Measurements from ENCODE around the gene SSRP1. TPM values are rescaled to one million over a fixed set of nuclear protein-coding genes. Genes with fewer than 3 reads are reported as not detected.

The SSRP1 gene
- total and polyA plus RNA-seq, 2 of the 4 experiments (the other 2 are of a cell fraction): 106 to 146 TPM

GRCh38 chr11:57357310-57357709 is 21.6 kb upstream of the SSRP1 start:
- ATAC-seq (ENCODE audit: low read depth): no peak
- no peak overlapping the region for H2BK5ac ChIP-seq (ENCODE audit: low read depth, low read length, poor library complexity, severe bottlenecking)
- no peak overlapping the region for H2AFZ ChIP-seq (replicated peaks; ENCODE audit: low read length, poor library complexity)
- no peaks in the 10 kb centered on the region for H3K4me1 ChIP-seq (ENCODE audit: control insufficient read depth, insufficient read depth, low read length)
- no peak overlapping the region for H3K56ac ChIP-seq (ENCODE audit: extremely low read depth, insufficient read depth, low read length)
- no peak overlapping the region for H2BK15ac ChIP-seq (ENCODE audit: low read depth, low read length)
- no peak overlapping the region for H3K23ac ChIP-seq (ENCODE audit: low read depth, low read length)
- H4K91ac ChIP-seq (ENCODE audit: insufficient read depth, low read depth, low read length): no peak overlapping the region
- TF ChIP-seq FOS (IDR thresholded peaks at IDR 0.05; ENCODE audit: low read depth, low read length) (no peak), ELK1 (IDR thresholded peaks at IDR 0.05; ENCODE audit: borderline replicate concordance, low read depth, low read length) (no peak), CHD1 (IDR thresholded peaks at IDR 0.05; ENCODE audit: low read depth, low read length) (no peak), MXI1 (IDR thresholded peaks at IDR 0.05; ENCODE audit: borderline replicate concordance, low read depth, low read length) (no peak), RAD21 (IDR thresholded peaks at IDR 0.05; ENCODE audit: low read length) (no peak), CTCF (conservative IDR thresholded peaks at IDR 0.05; ENCODE audit: low read depth, low read length) (no peak), NFE2L2 (IDR thresholded peaks at IDR 0.05; ENCODE audit: low read depth, low read length) (no peak), RFX5 (IDR thresholded peaks at IDR 0.05; ENCODE audit: low read depth, low read length) (no peak), POLR2A (IDR thresholded peaks at IDR 0.05; ENCODE audit: low read depth, low read length) (no peak), BHLHE40 (IDR thresholded peaks at IDR 0.05; ENCODE audit: low read depth, low read length) (no peak), MAZ (IDR thresholded peaks at IDR 0.05; ENCODE audit: borderline replicate concordance, low read depth, low read length) (no peak), SMC3 (IDR thresholded peaks at IDR 0.05; ENCODE audit: low read depth, low read length) (no peak), RCOR1 (IDR thresholded peaks at IDR 0.05; ENCODE audit: insufficient replicate concordance, low read length) (no peak)
- no peak for DNase-seq
- no peak overlapping the region for H2AK9ac ChIP-seq (replicated peaks; ENCODE audit: low read depth, low read length, poor library complexity)
- BruUV-seq (replicated peaks): no TSS peak
- no peak overlapping the region for H3K27ac ChIP-seq (ENCODE audit: insufficient read depth, low read length)
- no peak overlapping the region for H2BK120ac ChIP-seq (ENCODE audit: low read depth, low read length)
- no CpG with 5 or more reads among the region's 3 CpGs for WGBS, 2 experiments (ENCODE audit: extremely low coverage in 2 of 2, insufficient read length in 1 of 2)
- no peak overlapping the region for H2BK20ac ChIP-seq (ENCODE audit: low read depth, low read length)
- no peak overlapping the region for H2AK5ac ChIP-seq (ENCODE audit: low read depth, low read length)
- no peak overlapping the region for H3K4me3 ChIP-seq (ENCODE audit: insufficient read depth, low read depth, low read length)
- dilution Hi-C loops (cut with HindIII; ENCODE audit: low sequenced_read_pairs, unreplicated experiment): no loop called here
- no peaks in the 10 kb centered on the region for H3K9me3 ChIP-seq (ENCODE audit: control insufficient read depth, insufficient read depth, low read length)
- H4K20me1 ChIP-seq (ENCODE audit: insufficient read depth, low read length): no peaks in the 10 kb centered on the region
- ChIA-PET POLR2A (ENCODE audit: unreplicated experiment) (no interaction called here), CTCF (no interaction called here)
- H3K27me3 ChIP-seq (ENCODE audit: control insufficient read depth, insufficient read depth, low read length): peaks cover 42% of the 10 kb centered on the region
- H3K36me3 ChIP-seq (ENCODE audit: control insufficient read depth, insufficient read depth, low read length): no peaks in the 10 kb centered on the region
- no peak overlapping the region for H3K4ac ChIP-seq (ENCODE audit: low read depth, low read length)
- H3K79me1 ChIP-seq (ENCODE audit: low read depth in 1 of 2, low read length in 2 of 2): no peaks in the 10 kb centered on the region
- intact Hi-C loops (cut with micrococcal nuclease): no loop called here
- no peaks in the 10 kb centered on the region for H3K9me1 ChIP-seq (ENCODE audit: insufficient read depth, low read length)
- no peak overlapping the region for H3K4me2 ChIP-seq (ENCODE audit: low read depth, low read length)
- H4K5ac ChIP-seq (ENCODE audit: low read depth, low read length): no peak overlapping the region
- in situ Hi-C loops (cut with MboI; ENCODE audit: low sequenced_read_pairs): loop anchor here (25.0 kb wide), 1 partner anchor 520 kb away; no protein-coding TSS in a partner anchor
- H3K18ac ChIP-seq (ENCODE audit: low read depth, low read length): no peak overlapping the region
- no peak overlapping the region for H3K9ac ChIP-seq (ENCODE audit: low read depth, low read length)
- H4K8ac ChIP-seq (ENCODE audit: low read depth in 2 of 2, low read length in 2 of 2): no peak overlapping the region
- H3K14ac ChIP-seq (replicated peaks; ENCODE audit: low read depth, low read length): no peak overlapping the region
